AG09309 (cell line): ENCODE results near the gene TMEM247.

Experiments used
- DNase-seq: peaks from one replicate; pipeline ENCODE4 v3.0.0-alpha.2; 2010; ENCODE audit warnings: low read depth
- H3K4me3 ChIP-seq: 2 replicates; pipeline ENCODE4 v1.5.1; 2011; ENCODE audit warnings: mild to moderate bottlenecking, low read depth, low read length, moderate library complexity; ENCODE audit not compliant: control insufficient read depth
- CTCF ChIP-seq: IDR thresholded peaks from 2 replicates; pipeline ENCODE4 v1.5.1; 2011; ENCODE audit warnings: mild to moderate bottlenecking, low read depth, low read length, inconsistent platforms; ENCODE audit not compliant: insufficient read depth, control insufficient read depth; ENCODE audit errors: missing control alignments

Gene TMEM247

DNA sequence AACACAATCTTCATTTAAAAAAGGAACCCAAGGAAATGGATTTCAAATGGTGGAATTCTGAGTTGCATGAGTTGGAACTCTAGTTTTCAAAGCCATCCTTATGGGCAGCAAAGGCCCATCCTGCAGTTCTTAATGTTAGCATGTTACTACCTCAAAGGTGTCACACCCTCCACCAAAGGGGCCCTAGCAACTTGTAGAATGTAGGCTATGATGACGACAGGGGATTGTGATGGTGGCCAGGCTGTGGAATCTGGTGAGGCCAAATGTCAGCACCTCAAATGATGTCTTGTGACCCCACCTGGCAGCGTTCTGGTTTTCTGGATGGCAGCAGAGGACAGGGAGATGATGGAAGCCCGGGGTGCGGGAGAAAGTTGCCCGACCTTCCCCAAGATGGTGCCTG lies at the start of gene TMEM247:
Gene TMEM247 (plus strand): TSS at position 301 of the 400 bp plus-strand sequence.
- no peak within 1 kb of the TSS for H3K4me3 ChIP-seq
- no peak for TF ChIP-seq CTCF
- no peak for DNase-seq

GRCh38 chr2:46430413-46430812 lies 49.0 kb upstream of the TMEM247 start:
- DNase-seq: no peak
- TF ChIP-seq CTCF: no peak
- H3K4me3 ChIP-seq: no peak overlapping the region

DNA sequence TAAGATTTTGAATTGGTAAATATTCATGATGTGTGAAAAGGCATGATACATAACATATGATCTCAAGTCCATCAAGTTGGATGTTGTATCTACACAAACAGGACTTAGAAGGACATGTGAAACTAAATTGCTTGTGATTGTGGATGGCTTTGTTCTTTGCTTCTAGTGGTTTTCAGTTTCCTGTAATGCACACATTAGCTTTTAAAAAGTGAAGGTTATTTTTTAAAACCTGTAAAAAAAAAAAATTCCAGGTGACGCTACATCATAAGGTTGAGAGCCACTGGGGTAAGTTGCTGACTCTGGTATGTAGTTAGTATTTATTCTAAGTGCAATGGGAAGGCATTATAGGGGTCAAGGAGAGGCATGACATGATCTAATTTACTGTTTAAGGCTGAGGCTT lies 48.4 kb upstream of the TMEM247 start:
- DNase-seq: no peak
- H3K4me3 ChIP-seq: no peak overlapping the region
- TF ChIP-seq CTCF: no peak

- peak; percentile 33 for DNase-seq
- no peak overlapping the region for H3K4me3 ChIP-seq
Measured at GRCh38 chr2:46431481-46432235, 47.7 kb upstream of the TMEM247 start.

DNA sequence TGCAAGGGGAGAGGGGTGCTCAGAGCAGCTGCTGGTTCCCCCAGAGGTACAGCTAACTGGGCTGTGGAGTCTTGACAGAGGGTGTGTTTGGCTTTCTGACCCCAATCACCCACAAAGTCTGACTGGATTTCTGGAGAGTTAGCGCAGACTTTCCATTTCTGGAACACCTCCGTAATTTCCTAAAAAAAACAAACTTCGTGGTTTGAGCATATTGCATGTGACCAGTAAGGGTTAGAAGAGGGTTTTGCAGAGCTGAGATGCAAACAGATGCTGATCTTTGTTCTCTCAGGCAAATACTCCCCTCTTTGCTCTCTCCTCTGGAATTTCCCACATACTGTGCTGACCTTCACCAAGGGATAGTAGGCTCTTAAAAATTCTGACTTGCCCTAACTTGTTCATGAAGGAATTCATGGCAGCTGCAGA lies 44.5 kb upstream of the TMEM247 start:
- no peak for TF ChIP-seq CTCF
- peak; percentile 40 for DNase-seq
- no peak overlapping the region for H3K4me3 ChIP-seq

More at GRCh38 chr2:46431481-46432235, 47.7 kb upstream of the TMEM247 start:
- no peak for TF ChIP-seq CTCF

- no peak for DNase-seq
- TF ChIP-seq CTCF: no peak
- H3K4me3 ChIP-seq: no peak overlapping the region
Measured at GRCh38 chr2:46435353-46435752, 44.0 kb upstream of the TMEM247 start.
